ENCODE data around the gene GOLGA8M.
"Not testable (repeated sequence)": the region's sequence is repeated elsewhere in the genome, so short reads cannot be mapped to it uniquely, and the experiment has no call there.

- not testable (repeated sequence) for TF ChIP-seq ZBTB6 (tag by site-specific recombination; IDR thresholded peaks at IDR 0.05); OSR2 (tag by site-specific recombination; IDR thresholded peaks at IDR 0.05); ZNF510 (tag by site-specific recombination; IDR thresholded peaks at IDR 0.05; ENCODE audit: insufficient replicate concordance); KLF9 (tag by site-specific recombination; IDR thresholded peaks at IDR 0.05; ENCODE audit: low read depth)
Measured at GRCh38 chr15:28723986-28724385, 11.8 kb upstream of the GOLGA8M start.
